Tibial nerve (tissue), 4 donors: Measurements from ENCODE around the gene PHLDB3.

ENCODE experiments used
- CTCF ChIP-seq, 5 experiments: fragments of 200-600 bp in 3 of 5; fragments of 450-650 bp in 2 of 5; sonication (generic) in 3 of 5; IDR thresholded peaks; one replicate each; pipeline ENCODE4 v1.5.1; 2016 to 2019; ENCODE audit warnings: antibody characterized with exemption in 5 of 5, mild to moderate bottlenecking in 3 of 5, moderate library complexity in 2 of 5
- EP300 ChIP-seq, 2 donors: sonication (generic); formaldehyde crosslinking; IDR thresholded peaks; one replicate each; pipeline ENCODE4 v1.6.1; 2017; ENCODE audit warnings: antibody characterized with exemption in 2 of 2, mild to moderate bottlenecking in 1 of 2
- POLR2A ChIP-seq, 2 donors: fragments of 450-650 bp; IDR thresholded peaks; one replicate each; pipeline ENCODE4 v1.6.1; 2017; ENCODE audit warnings: antibody characterized with exemption in 2 of 2, mild to moderate bottlenecking in 2 of 2, moderate library complexity in 2 of 2

GRCh38 chr19:43495082-43495481 lies 9.5 kb downstream of the PHLDB3 start:
- no peak for TF ChIP-seq EP300 (IDR thresholded peaks at IDR 0.05)
- TF ChIP-seq CTCF (IDR thresholded peaks at IDR 0.05): no peak
- no peak for TF ChIP-seq POLR2A (IDR thresholded peaks at IDR 0.05)
